Measurements from ENCODE around the gene TSSK2.
"Not testable (repeated sequence)": the region's sequence is repeated elsewhere in the genome, so short reads cannot be mapped to it uniquely, and the experiment has no call there.

Gene TSSK2

GRCh38 chr22:19146215-19146968, 15.3 kb downstream of the TSSK2 start:
- no peak for DNase-seq

DNA sequence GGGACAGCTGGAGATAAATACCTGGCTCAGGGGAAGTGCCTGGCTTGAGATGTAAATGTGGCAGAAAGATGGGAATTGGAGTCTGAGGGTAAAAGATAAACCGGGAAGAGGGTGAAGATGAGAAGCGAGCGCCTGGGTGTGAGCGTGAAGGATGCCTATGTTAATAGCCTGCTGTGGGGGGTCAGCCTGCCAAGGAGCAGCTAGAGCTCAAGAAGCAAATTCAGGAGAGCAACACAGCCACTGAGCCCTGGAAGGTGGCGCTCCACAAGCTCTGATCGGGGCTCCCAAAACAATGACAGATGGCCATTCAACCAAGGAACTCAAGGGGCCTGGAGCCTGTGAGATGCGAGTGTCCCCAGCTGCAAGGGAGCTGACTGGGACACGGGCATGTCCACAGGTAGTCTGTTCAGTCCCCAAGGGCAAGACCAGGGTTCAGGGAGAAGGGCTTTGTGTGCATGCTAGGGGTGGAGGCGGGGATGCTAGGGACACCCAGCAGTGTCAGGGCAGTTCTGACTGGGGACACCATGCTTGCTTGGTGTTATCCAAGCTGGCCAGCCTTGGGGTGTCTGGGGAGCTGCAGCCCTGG, 16.2 kb downstream of the TSSK2 start:
- no peak for DNase-seq

GRCh38 chr22:19148417-19149046, 17.4 kb downstream of the TSSK2 start:
- DNase-seq, result no peak

DNA sequence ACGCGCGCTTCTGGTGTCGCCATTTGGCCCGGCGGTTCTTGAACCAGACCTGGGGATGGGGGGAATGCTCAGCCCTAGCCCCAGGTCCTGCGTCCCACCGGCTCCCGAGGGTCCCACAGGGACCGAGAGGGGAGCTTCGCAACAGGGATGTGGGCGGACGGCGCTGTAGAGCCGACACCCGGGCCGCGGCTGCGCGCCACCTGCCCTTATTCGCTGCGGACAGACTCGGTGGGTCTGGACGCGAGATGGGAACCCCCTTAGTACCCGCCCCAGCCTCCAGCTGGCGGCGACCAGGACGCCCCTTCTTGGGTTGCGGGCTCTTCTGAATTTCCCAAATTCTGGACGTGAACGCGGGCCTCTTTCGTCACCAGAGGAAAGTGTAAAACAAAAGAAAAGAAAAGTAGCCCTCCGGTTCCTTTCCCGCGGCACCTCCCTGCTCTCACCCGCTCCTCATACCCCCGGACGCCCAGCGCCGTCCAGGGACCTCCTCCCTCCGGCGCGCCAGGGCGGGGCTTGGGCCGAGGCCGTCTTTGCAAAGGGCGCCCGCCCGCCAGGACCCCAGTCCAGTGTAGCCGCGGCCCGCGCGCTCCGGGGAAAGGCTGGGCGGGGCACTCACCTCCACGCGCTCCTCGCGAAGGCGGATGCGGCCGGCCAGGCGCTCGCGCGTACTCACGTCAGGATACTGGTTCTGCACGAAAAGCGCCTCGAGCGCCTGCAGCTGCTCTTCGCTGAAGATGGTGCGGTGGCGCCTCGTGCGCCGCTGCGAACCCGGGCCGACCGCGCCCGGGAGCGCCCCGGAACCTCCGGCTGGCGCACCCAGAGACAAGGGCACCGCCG, 18.2 kb downstream of the TSSK2 start:
- DNase-seq, result no peak

GRCh38 chr22:19149991-19150390, 18.9 kb downstream of the TSSK2 start, which contains the start of gene GSC2:
GSC2 (minus strand) TSS chr22:19150292; CDS start chr22:19150283, 9 bp downstream.
- no peak for DNase-seq

DNA sequence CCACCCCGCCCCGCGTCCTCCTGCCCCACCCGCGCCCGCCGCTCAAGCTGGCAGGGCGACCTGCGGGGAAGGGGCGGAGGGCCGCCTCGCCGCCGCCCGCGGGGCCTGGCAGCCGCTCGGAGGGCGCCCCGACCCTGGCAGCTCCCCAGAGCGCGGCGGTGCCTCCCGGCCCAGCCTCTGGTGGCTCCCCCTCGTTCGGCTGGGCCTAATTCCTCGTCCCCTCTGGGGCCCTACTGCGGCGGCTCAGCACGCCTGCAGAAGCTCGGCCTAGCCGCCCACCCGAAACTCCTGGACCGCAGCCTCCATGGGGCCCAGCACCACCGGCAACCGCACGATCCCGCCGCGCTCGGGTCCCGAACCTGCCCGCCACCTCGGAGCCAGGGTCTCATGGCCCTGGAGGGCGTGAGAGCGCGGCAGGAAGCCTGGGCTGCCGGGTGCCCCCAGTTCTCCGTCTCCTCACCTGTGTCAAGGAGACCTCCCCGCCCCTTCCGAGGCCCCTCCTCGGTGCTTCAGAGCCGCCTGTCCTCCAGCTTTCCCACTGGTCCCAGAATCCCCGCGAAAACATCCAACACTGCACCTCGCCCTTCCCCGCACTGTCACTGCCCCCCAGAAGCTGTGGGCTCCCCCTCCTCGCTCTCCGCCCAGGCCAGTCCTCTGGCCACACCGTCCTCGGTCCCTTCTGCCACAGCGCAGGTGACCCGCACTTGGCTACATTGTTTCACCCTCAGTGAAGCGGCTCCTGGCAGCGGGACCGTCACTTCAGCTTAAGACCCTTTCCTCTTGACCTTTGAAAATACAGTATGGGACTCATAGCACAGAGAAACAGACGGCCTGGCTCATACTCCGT, 19.6 kb downstream of the TSSK2 start:
- no peak for DNase-seq

- DNase-seq, result no peak
Measured at GRCh38 chr22:19151329-19152191, 20.5 kb downstream of the TSSK2 start.

- peak; percentile 49 for DNase-seq
Measured at GRCh38 chr22:19152942-19153883, 22.1 kb downstream of the TSSK2 start.

GRCh38 chr22:19156109-19156508, 25.0 kb downstream of the TSSK2 start:
- not testable (repeated sequence) for DNase-seq

DNA sequence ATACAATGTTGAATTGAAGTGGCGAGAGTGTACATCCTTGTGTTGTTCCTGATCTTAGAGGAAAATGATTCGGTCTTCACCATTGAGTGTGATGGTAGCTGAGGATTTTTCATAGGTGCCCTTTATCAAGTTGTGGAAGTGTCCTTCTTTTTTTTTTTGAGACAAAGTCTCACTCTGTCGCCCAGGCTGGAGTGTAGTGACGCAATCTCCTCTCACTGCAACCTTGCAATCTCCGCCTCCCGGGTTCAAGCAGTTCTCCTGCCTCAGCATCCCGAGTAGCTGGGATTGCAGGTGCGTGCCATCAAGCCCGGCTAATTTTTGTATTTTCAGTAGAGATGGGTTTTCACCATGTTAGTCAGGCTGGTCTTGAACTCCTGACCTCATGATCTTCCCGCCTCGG, 27.5 kb downstream of the TSSK2 start:
- not testable (repeated sequence) for DNase-seq

GRCh38 chr22:19164425-19164824, 33.3 kb downstream of the TSSK2 start:
- DNase-seq, result no peak

DNA sequence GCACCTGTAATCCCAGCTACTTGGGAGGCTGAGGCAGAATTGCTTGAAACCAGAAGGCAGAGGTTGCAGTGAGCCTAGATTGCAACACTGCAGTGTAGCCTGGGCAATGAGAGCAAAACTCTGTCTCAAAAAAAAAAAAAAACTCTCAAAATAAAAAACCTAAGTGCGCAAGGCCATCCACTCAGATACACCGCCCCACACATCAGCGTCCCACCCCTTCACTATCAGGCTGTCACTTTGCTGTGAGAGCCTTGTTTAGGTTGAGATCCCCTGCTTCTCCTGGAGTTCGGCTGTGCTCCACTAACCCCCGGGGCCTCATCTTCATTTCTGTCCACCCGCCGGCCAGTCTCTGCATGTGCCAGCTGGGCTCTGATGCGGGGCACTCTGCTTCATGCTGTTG, 35.3 kb downstream of the TSSK2 start:
- no peak for DNase-seq

- DNase-seq, result no peak
Measured at GRCh38 chr22:19167106-19167869, 36.2 kb downstream of the TSSK2 start.

GRCh38 chr22:19168088-19168890, 37.2 kb downstream of the TSSK2 start:
- peak; percentile 52 for DNase-seq

DNA sequence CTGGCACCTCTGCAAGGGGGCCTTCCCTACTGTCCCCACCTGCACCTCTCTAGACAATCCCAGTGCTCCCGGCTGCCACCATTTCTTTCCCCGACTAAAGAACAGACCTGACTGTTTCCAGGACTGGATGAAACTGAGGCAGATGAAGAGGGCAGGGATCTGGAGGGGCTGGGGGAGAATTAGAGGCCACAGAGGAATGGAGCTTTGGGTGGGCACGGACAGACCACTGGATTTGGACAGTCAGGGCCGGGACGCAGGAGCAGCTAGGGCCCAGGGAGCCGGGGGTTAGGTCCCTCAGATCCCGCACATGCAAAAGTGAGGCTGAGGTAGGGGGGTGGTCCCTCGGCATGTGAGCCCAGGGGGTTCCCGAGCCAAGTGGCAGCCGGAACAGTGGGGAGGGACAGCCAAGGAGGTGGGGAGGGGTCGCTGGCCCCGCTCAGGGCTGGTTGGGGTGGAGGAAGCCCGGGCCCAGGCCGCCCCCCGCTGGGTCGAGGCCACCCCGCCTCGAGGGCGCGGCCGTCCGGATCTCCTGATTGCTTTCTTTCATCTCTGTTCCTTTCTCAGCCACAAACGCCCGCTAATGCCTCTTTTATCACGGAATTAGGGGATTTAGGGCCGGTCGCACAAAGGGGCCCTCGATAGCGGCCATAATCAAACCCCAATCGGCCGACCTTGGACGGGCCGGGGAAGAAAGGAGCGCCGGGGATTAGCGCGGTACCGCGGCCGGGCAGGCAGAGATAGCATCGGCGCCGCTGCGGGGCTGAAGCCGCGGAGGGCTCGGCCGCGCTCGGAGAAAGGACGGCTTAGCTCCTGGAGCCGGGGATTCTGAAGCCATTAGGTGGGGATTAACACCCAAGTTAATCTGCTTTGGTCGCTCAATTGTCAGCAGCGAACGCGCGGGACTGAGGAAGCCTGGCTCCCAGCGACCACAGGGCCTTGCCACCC, 38.2 kb downstream of the TSSK2 start:
- peak; percentile 59 for DNase-seq

DNA sequence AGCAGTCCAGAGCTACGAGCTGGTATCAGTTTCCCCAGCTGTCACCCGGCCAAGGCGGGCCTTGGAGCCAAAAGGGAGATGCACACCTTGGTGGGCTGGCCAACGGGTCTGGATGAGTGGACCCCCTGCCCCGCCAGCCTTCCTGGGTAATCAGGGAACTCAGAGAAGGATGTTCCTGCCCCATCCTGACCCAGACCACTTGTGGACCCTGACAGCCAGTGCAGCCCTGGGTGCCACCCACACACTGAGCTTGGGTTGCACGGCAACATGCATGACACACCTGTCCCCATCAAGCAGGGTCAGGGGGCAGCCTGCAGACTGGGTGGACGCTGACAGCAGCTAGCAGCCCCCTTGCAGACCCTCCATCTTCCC, 38.8 kb downstream of the TSSK2 start:
- peak; percentile 62 for DNase-seq
